Ovary (tissue), 3 donors: ENCODE results near the gene SCG5.

Experiments
- CTCF ChIP-seq, 3 donors: fragments of 450-650 bp in 2 of 3; fragments of 200-600 bp in 1 of 3; IDR thresholded peaks; one replicate each; pipeline versions ENCODE4 v1.5.1 to v1.8.0; 2016 to 2022; ENCODE audit warnings: antibody characterized with exemption in 3 of 3, mild to moderate bottlenecking in 1 of 3
- POLR2A ChIP-seq: fragments of 450-650 bp; IDR thresholded peaks from one replicate; pipeline ENCODE4 v1.6.1; 2017; ENCODE audit warnings: antibody characterized with exemption, mild to moderate bottlenecking, moderate library complexity
- donor health status: DM: no; HTN: no; CAD: no.

DNA sequence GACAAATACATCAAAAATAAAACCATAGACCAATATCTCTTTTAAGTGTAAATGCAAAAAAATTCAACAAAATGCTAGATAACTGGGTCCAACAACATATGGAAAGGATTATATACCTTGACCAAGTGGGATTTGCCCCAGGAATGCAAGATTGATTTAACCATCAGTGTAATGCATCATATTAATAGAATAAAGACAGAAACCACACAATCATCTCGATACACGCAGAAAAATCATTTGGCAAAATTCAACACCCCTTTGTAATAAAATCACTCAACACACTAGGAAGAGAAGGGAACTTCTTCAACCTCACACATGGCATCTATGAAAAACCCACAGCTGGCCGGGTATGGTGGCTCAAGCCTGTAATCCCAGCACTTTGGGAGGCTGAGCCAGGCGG, 95.8 kb downstream of the SCG5 start:
- no peak for TF ChIP-seq CTCF (IDR thresholded peaks at IDR 0.05)
- no peak for TF ChIP-seq POLR2A
